H1 (cell line): Measurements from ENCODE around the gene PLEKHG4. TPM values are rescaled to one million over a fixed set of nuclear protein-coding genes. Genes with fewer than 3 reads are reported as not detected.

ENCODE experiments used
- CBX5 ChIP-seq: fragments of 300-800, 300-1000 bp; sonication (generic); IDR thresholded peaks from 2 replicates; pipeline ENCODE4 v1.7.1; 2016; ENCODE audit warnings: antibody characterized with exemption, low read length, low read depth
- CBX8 ChIP-seq: fragments of 300-800, 300-1000 bp; sonication (generic); IDR thresholded peaks from 2 replicates; pipeline ENCODE4 v1.7.1; 2016; ENCODE audit warnings: low read depth, low read length, borderline replicate concordance
- CEBPB ChIP-seq: IDR thresholded peaks from 2 replicates; pipeline ENCODE4 v1.6.1; 2012; ENCODE audit warnings: low read depth, low read length
- EP300 ChIP-seq, 2 experiments: IDR thresholded peaks; 1 replicate in 1 of 2; 2 replicates in 1 of 2; pipeline ENCODE4 v1.6.1; 2011 to 2012; ENCODE audit warnings: low read depth in 2 of 2, low read length in 2 of 2, mild to moderate bottlenecking in 2 of 2, borderline replicate concordance in 1 of 2, inconsistent platforms in 1 of 2, moderate library complexity in 1 of 2
- EZH2 ChIP-seq: fragments of 200-600 bp; sonication (generic); IDR thresholded peaks from 2 replicates; pipeline ENCODE4 v1.7.1; 2012; ENCODE audit warnings: low read depth, mild to moderate bottlenecking, moderate library complexity, low read length, inconsistent platforms; ENCODE audit not compliant: severe bottlenecking
- GTF2F1 ChIP-seq: IDR thresholded peaks from 2 replicates; pipeline ENCODE4 v1.6.1; 2012; ENCODE audit warnings: low read depth, low read length, improper control_type of control experiment, borderline replicate concordance
- HDAC6 ChIP-seq: IDR thresholded peaks from one replicate; pipeline ENCODE4 v1.7.1; 2012; ENCODE audit warnings: low read depth, mild to moderate bottlenecking, inconsistent platforms, low read length, moderate library complexity
- POLR2A ChIP-seq, 2 experiments: IDR thresholded peaks; 1 replicate in 1 of 2; 2 replicates in 1 of 2; pipeline ENCODE4 v1.6.1; 2011; ENCODE audit warnings: low read depth in 2 of 2, low read length in 2 of 2, mild to moderate bottlenecking in 2 of 2; ENCODE audit errors: control extremely low read depth in 1 of 2
- POU5F1 ChIP-seq: IDR thresholded peaks from 2 replicates; pipeline ENCODE4 v1.6.1; 2011; ENCODE audit warnings: low read depth, mild to moderate bottlenecking, low read length, moderate library complexity
- SAP30 ChIP-seq: fragments of 300-600 bp; sonication (generic); IDR thresholded peaks from 2 replicates; pipeline ENCODE4 v1.7.1; 2012; ENCODE audit warnings: low read length, moderate library complexity, mild to moderate bottlenecking, inconsistent platforms; ENCODE audit not compliant: insufficient read depth, insufficient replicate concordance
- TAF1 ChIP-seq: IDR thresholded peaks from 2 replicates; pipeline ENCODE4 v1.6.1; 2011; ENCODE audit warnings: mild to moderate bottlenecking, low read depth, low read length
- ZNF274 ChIP-seq: IDR thresholded peaks from 2 replicates; pipeline ENCODE4 v1.7.0; 2012; ENCODE audit warnings: low read length, borderline replicate concordance; ENCODE audit errors: extremely low read depth
- polyA plus RNA-seq, 7 experiments: library from polyadenylated mRNA; depleted of rRNA in 3 of 7; stranded (reverse) in 5 of 7; unstranded in 2 of 7; fragments of >200 nt in 5 of 7; fragments of 200-250 nt in 2 of 7; gene quantifications; 1 replicate in 5 of 7; 2 replicates in 1 of 7; 4 replicates in 1 of 7; pipeline versions ENCODE4 v1.2.1 to v1.2.3, GENCODE V29; 2011 to 2013; ENCODE audit warnings: missing spikeins in 2 of 7, mixed read lengths in 2 of 7
- total RNA-seq: library from RNA; stranded (reverse); fragmentation: NEBNext Ultra II Directional; extraction: Animal tissue kit (Norgen Biotek cat#: 25700); gene quantifications from 2 replicates; pipeline ENCODE4 v1.2.1, GENCODE V29; 2021
- TF ChIP-seq, protein P1 (sequence below), 3 experiments: IDR thresholded peaks; 1 replicate in 2 of 3; 2 replicates in 1 of 3; pipeline versions ENCODE4 v1.5.1 to v1.6.1; 2011; ENCODE audit warnings: low read length in 3 of 3, mild to moderate bottlenecking in 3 of 3, inconsistent platforms in 2 of 3, low read depth in 1 of 3, moderate library complexity in 1 of 3; ENCODE audit not compliant: insufficient read depth in 1 of 3; ENCODE audit errors: control extremely low read depth in 1 of 3

The PLEKHG4 gene
- total and polyA plus RNA-seq, 2 of the 8 experiments (the other 6 are each of a cell fraction or from before 2014, with no cell fraction given) = 7.7 to 11.1 TPM

GRCh38 chr16:67278773-67279295 is 498 bp upstream of the PLEKHG4 start (continued):
- TF ChIP-seq, protein P1, sequence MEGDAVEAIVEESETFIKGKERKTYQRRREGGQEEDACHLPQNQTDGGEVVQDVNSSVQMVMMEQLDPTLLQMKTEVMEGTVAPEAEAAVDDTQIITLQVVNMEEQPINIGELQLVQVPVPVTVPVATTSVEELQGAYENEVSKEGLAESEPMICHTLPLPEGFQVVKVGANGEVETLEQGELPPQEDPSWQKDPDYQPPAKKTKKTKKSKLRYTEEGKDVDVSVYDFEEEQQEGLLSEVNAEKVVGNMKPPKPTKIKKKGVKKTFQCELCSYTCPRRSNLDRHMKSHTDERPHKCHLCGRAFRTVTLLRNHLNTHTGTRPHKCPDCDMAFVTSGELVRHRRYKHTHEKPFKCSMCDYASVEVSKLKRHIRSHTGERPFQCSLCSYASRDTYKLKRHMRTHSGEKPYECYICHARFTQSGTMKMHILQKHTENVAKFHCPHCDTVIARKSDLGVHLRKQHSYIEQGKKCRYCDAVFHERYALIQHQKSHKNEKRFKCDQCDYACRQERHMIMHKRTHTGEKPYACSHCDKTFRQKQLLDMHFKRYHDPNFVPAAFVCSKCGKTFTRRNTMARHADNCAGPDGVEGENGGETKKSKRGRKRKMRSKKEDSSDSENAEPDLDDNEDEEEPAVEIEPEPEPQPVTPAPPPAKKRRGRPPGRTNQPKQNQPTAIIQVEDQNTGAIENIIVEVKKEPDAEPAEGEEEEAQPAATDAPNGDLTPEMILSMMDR (IDR thresholded peaks at IDR 0.05; ENCODE audit: control extremely low read depth in 1 of 3, insufficient read depth in 1 of 3, low read depth in 1 of 3, low read length in 3 of 3) = peak in 2 of 3 experiments; percentile 59 to 67; a peak in 3 of 4 replicates
- TF ChIP-seq SAP30 = no peak
- TF ChIP-seq POLR2A (IDR thresholded peaks at IDR 0.05; ENCODE audit: control extremely low read depth in 1 of 2, low read depth in 2 of 2, low read length in 2 of 2) = no peak
- TF ChIP-seq CBX8 = no peak
- TF ChIP-seq ZNF274 = no peak
- TF ChIP-seq TAF1 = peak; percentile 3; the same call in 1 of the 2 replicates
- no peak for TF ChIP-seq POU5F1
- TF ChIP-seq CBX5 = no peak
- TF ChIP-seq EZH2 = no peak
- no peak for TF ChIP-seq EP300 (IDR thresholded peaks at IDR 0.05; ENCODE audit: borderline replicate concordance in 1 of 2, low read depth in 2 of 2, low read length in 2 of 2)
- TF ChIP-seq GTF2F1 = no peak
- TF ChIP-seq CEBPB = no peak
- TF ChIP-seq HDAC6 = no peak
